Measurements from ENCODE around the gene DEGS2. TPM values are rescaled to one million over a fixed set of nuclear protein-coding genes. Genes with fewer than 3 reads are reported as not detected.

Gene DEGS2
- polyA plus RNA-seq, 2 of the 4 experiments (the other 2 are of a cell fraction) = 0.93 to 2.3 TPM

DNA sequence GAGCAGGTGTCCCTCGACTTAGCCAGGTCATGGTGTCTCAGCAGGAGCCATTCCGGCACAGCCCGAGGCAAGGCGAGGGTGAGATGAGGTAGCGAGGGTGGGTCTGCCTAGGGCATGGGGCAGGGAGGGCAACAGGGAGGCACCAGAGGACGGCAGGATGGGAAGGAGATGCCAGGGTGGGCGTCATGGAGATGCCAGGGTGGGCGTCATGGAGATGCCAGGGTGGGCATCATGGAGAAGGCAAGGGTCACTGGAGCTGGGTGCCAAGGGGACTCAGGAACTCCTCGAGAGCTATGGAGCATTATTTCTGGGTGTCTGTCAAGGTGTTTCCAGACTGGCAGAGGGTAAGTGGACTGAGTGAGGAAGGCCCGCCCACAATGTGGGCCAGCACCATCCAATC is 7.4 kb downstream of the DEGS2 start (continued):
- TF ChIP-seq KDM5A (IDR thresholded peaks at IDR 0.05) (no peak), CBX8 (IDR thresholded peaks at IDR 0.05) (no peak), HOXA7 (CRISPR knock-in tag; IDR thresholded peaks at IDR 0.05) (no peak), MAZ (IDR thresholded peaks at IDR 0.05; ENCODE audit: borderline replicate concordance, low read depth, low read length) (no peak), POLR2A (IDR thresholded peaks at IDR 0.05; ENCODE audit: low read length) (no peak)

DNA sequence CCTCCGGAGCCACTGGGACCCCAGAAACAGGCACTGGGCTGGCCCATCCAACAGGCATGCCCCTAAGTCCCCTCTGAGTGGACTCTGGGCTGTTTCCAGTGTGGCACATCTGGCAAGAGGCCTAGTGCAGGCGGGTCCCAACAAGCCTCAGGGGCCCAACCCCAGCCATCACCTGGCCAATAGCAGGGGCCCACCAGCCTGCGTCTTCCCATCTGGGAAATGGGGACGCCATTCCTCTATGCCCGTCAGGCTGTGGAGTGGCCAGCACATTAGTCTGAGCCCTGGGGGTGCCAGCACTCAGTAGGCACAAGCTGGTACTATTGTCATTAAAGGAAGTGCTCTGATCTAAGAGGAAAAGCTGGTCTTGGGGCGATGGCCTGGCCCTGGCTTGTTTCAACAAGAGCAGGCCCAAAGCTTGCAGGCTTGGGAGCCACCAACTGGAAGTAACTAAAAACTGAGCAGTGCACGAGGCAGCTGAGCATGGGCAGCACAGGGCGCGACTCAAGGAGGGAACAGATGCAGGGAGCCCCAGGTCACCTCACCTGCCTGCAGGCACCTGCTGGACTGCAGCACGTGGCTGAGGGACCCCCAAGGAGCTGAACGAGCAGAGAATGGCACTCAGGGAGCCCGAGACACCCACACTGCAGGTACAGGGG is 8.4 kb downstream of the DEGS2 start:
- Histone ChIP-seq H3K4me3 (no peak overlapping the region), H3K27ac (no peak overlapping the region), H3K9me3 (peaks cover 12% of the 10 kb centered on the region), H3K4me2 (no peak overlapping the region), H3K4me1 (peaks cover 7% of the 10 kb centered on the region)
- ATAC-seq (no peak), DNase-seq (ENCODE audit: low read depth in 1 of 2, low spot score in 1 of 2) (no peak), FAIRE-seq (no peak)
- ChIA-PET CTCF (interaction anchor here (1.2 to 3.5 kb wide), 5 partner anchors 19 to 168 kb away, joined by 3 to 9 read pairs (median 3); no protein-coding TSS in a partner anchor), POLR2A (no interaction called here)
- 70% methylated on average over 11 of the region's 12 CpGs for WGBS (ENCODE audit: missing lambda C conversion rate)
- no peak for TF ChIP-seq FOSB (CRISPR knock-in tag; IDR thresholded peaks at IDR 0.05)
- TF ChIP-seq SMC3 (IDR thresholded peaks at IDR 0.05) = no peak
- no peak for TF ChIP-seq CBX2 (IDR thresholded peaks at IDR 0.05; ENCODE audit: borderline replicate concordance, low read depth)
- no peak for TF ChIP-seq EHMT2 (IDR thresholded peaks at IDR 0.05; ENCODE audit: low read depth)
- TF ChIP-seq MAFK (IDR thresholded peaks at IDR 0.05; ENCODE audit: partially characterized antibody) = no peak
- no peak for TF ChIP-seq SREBF2 (IDR thresholded peaks at IDR 0.05)
- TF ChIP-seq, protein P1, sequence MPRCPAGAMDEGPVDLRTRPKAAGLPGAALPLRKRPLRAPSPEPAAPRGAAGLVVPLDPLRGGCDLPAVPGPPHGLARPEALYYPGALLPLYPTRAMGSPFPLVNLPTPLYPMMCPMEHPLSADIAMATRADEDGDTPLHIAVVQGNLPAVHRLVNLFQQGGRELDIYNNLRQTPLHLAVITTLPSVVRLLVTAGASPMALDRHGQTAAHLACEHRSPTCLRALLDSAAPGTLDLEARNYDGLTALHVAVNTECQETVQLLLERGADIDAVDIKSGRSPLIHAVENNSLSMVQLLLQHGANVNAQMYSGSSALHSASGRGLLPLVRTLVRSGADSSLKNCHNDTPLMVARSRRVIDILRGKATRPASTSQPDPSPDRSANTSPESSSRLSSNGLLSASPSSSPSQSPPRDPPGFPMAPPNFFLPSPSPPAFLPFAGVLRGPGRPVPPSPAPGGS (IDR thresholded peaks at IDR 0.05) = no peak
- TF ChIP-seq HOXB13 (CRISPR knock-in tag; IDR thresholded peaks at IDR 0.05; ENCODE audit: low read depth) = no peak
- TF ChIP-seq, protein P2, sequence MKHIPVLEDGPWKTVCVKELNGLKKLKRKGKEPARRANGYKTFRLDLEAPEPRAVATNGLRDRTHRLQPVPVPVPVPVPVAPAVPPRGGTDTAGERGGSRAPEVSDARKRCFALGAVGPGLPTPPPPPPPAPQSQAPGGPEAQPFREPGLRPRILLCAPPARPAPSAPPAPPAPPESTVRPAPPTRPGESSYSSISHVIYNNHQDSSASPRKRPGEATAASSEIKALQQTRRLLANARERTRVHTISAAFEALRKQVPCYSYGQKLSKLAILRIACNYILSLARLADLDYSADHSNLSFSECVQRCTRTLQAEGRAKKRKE (CRISPR knock-in tag; IDR thresholded peaks at IDR 0.05; ENCODE audit: low read depth) = no peak
- no peak for TF ChIP-seq RARB (CRISPR knock-in tag; IDR thresholded peaks at IDR 0.05)
- no peak for TF ChIP-seq TFCP2L1 (CRISPR knock-in tag; IDR thresholded peaks at IDR 0.05)
- TF ChIP-seq, protein P3, sequence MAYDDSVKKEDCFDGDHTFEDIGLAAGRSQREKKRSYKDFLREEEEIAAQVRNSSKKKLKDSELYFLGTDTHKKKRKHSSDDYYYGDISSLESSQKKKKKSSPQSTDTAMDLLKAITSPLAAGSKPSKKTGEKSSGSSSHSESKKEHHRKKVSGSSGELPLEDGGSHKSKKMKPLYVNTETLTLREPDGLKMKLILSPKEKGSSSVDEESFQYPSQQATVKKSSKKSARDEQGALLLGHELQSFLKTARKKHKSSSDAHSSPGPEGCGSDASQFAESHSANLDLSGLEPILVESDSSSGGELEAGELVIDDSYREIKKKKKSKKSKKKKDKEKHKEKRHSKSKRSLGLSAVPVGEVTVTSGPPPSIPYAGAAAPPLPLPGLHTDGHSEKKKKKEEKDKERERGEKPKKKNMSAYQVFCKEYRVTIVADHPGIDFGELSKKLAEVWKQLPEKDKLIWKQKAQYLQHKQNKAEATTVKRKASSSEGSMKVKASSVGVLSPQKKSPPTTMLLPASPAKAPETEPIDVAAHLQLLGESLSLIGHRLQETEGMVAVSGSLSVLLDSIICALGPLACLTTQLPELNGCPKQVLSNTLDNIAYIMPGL (CRISPR knock-in tag; IDR thresholded peaks at IDR 0.05; ENCODE audit: borderline replicate concordance) = no peak
- TF ChIP-seq HDAC2 (IDR thresholded peaks at IDR 0.05) = no peak
- no peak for TF ChIP-seq EP300 (IDR thresholded peaks at IDR 0.05)
- TF ChIP-seq CHD2 (IDR thresholded peaks at IDR 0.05; ENCODE audit: low read length, partially characterized antibody) = no peak
- TF ChIP-seq RFX5 (IDR thresholded peaks at IDR 0.05) = no peak

DNA sequence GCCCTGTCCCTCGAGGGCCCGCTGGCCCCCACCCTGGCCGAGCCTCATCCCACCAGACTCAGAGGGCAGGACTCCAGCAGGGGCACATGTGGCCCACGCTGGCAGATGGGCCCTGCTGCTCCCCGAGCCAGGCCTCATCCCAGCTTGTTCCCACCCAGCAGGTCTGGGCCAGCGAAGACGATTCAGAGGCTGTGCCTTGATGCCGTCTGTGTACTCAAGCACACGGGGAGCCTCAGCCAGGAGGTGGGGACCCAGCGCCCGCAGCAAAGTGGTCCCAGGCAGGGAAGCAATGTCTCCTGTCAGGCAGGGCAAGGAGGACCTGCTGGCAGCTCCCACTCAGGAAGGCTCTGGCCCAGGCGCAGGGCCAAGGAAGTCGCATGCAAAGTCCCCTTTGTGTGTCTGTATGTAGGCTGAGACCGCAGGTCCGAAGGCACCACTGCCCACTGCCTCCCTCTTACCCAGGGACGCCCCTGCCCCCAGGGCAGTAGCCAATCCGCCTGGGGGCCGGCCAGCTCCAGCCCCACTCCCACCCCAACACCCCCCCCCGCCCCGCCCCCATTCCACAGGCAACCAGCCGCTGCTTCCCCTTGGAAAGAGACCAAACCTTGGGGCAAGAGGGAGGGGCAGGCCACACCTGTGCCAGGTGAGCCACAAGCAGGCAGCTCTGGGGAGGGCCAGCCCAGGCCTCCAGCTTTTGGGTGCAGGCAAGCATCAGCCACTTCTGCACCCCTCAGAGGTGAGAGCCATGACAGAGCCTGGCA is 9.4 kb downstream of the DEGS2 start:
- no peaks in the 10 kb centered on the region for H3K4me1 ChIP-seq
- FAIRE-seq (no peak), DNase-seq (ENCODE audit: low read depth in 1 of 2, low spot score in 1 of 2) (no peak), ATAC-seq (no peak)
- WGBS (ENCODE audit: missing lambda C conversion rate) = 93% methylated on average over 5 of the region's 21 CpGs
- H3K4me3 ChIP-seq = no peak overlapping the region
- peaks cover 9% of the 10 kb centered on the region for H3K9me3 ChIP-seq
- ChIA-PET POLR2A (no interaction called here), CTCF (interaction anchor here (1.3 to 3.5 kb wide), 3 partner anchors 19 to 43 kb away, joined by 3 to 9 read pairs (median 4); no protein-coding TSS in a partner anchor)
- no peak overlapping the region for H3K4me2 ChIP-seq
- TF ChIP-seq RAD21 (conservative IDR thresholded peaks at IDR 0.05 in 1 of 2, IDR thresholded peaks at IDR 0.05 in 1 of 2) (no peak), EHMT2 (IDR thresholded peaks at IDR 0.05; ENCODE audit: low read depth) (no peak), KDM1A (IDR thresholded peaks at IDR 0.05; ENCODE audit: low read depth) (no peak), CHD2 (IDR thresholded peaks at IDR 0.05; ENCODE audit: low read length, partially characterized antibody) (no peak), RNF2 (IDR thresholded peaks at IDR 0.05; ENCODE audit: borderline replicate concordance, low read depth) (no peak), HOXB13 (CRISPR knock-in tag; IDR thresholded peaks at IDR 0.05; ENCODE audit: low read depth) (no peak)
- H3K27ac ChIP-seq = no peak overlapping the region

All from A549 (cell line).